Measurements from ENCODE around the gene SERPINH1. TPM values are rescaled to one million over a fixed set of nuclear protein-coding genes. Genes with fewer than 3 reads are reported as not detected.

Gene SERPINH1
- total RNA-seq, 4 donors from 2014 or later: 134 to 847 (median 280) TPM

DNA sequence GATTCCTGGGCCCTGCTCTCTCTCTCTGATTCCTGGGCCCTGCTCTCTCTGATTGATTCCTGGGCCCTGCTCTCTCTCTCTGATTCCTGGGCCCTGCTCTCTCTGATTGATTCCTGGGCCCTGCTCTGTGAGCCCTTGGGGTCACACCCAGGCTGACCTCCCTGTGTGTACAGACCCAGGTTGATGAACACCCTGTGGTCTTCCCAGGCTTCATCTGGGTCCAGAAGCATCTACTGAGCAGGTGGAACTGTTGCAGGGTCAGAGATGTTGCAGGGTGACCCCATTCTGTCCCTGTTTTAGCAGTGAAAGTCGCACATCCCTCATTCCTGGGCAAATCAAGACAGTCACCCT, 20.0 kb upstream of the SERPINH1 start:
- no peak for TF ChIP-seq POLR2A (IDR thresholded peaks at IDR 0.05)
- TF ChIP-seq, protein P1, sequence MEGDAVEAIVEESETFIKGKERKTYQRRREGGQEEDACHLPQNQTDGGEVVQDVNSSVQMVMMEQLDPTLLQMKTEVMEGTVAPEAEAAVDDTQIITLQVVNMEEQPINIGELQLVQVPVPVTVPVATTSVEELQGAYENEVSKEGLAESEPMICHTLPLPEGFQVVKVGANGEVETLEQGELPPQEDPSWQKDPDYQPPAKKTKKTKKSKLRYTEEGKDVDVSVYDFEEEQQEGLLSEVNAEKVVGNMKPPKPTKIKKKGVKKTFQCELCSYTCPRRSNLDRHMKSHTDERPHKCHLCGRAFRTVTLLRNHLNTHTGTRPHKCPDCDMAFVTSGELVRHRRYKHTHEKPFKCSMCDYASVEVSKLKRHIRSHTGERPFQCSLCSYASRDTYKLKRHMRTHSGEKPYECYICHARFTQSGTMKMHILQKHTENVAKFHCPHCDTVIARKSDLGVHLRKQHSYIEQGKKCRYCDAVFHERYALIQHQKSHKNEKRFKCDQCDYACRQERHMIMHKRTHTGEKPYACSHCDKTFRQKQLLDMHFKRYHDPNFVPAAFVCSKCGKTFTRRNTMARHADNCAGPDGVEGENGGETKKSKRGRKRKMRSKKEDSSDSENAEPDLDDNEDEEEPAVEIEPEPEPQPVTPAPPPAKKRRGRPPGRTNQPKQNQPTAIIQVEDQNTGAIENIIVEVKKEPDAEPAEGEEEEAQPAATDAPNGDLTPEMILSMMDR (IDR thresholded peaks at IDR 0.05): no peak
- H3K27ac ChIP-seq: no peak overlapping the region
- no peaks in the 10 kb centered on the region for H3K36me3 ChIP-seq
- no peaks in the 10 kb centered on the region for H3K9me3 ChIP-seq
- DNase-seq: no peak
- H3K4me3 ChIP-seq: no peak overlapping the region
- no peaks in the 10 kb centered on the region for H3K27me3 ChIP-seq
- H3K4me1 ChIP-seq: no peaks in the 10 kb centered on the region
- intact Hi-C loops (cut with DNase I; ENCODE audit: low total_unique reads): no loop called here

DNA sequence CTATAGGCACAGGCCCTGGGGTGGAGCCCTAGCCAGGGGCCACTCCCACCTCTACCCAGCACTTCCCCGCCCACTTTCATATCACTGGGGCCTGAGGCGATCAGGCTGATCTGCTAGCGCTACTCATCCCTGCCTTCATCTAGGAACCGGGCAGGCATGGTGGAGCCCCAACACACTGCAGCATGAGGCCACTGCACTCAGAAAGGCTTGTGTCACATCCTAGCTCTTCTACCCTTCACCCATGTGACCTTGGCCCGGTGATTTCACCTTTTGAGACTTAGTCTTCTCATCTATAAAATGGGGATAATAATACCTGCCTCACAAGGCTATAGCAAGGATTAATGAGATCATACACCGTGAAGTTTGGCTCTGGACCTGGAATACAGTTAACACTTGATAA, 18.2 kb upstream of the SERPINH1 start:
- no peak for DNase-seq
- no peaks in the 10 kb centered on the region for H3K27me3 ChIP-seq
- intact Hi-C loops (cut with DNase I; ENCODE audit: low total_unique reads): no loop called here
- H3K36me3 ChIP-seq: no peaks in the 10 kb centered on the region
- no peak overlapping the region for H3K27ac ChIP-seq
- H3K9me3 ChIP-seq: no peaks in the 10 kb centered on the region
- no peak overlapping the region for H3K4me3 ChIP-seq
- TF ChIP-seq, protein P1 (IDR thresholded peaks at IDR 0.05): no peak
- no peak for TF ChIP-seq POLR2A (IDR thresholded peaks at IDR 0.05)
- H3K4me1 ChIP-seq: peaks cover 0 to 4% of the 10 kb centered on the region in 2 donors

DNA sequence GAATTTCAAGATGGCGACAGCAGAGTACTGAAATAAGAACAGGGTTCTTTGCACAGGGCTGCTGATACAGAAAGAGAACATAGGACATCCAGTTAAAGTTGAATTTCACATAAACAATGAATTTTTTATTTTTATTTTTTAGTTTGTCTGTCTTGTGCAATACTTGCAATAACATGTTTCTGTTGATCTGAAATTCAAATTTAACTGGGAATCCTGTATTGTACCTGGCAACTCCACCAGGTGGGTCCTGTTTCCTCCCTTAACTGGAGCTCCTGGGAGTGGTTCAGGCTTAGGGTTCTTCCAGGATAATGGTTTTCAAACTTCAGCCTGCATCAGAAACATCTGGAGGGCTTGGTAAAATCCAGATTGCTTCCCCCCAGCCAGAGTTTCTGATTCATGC, 14.9 kb upstream of the SERPINH1 start:
- no peak for DNase-seq
- peaks cover 0 to 4% of the 10 kb centered on the region in 2 donors for H3K4me1 ChIP-seq
- H3K27ac ChIP-seq: no peak overlapping the region
- TF ChIP-seq POLR2A (IDR thresholded peaks at IDR 0.05): no peak
- TF ChIP-seq, protein P1 (IDR thresholded peaks at IDR 0.05): no peak
- intact Hi-C loops (cut with DNase I; ENCODE audit: low total_unique reads): loop anchor here (5.0 kb wide), 1 partner anchor 35 kb away; no protein-coding TSS in a partner anchor
- no peaks in the 10 kb centered on the region for H3K9me3 ChIP-seq
- no peak overlapping the region for H3K4me3 ChIP-seq
- no peaks in the 10 kb centered on the region for H3K36me3 ChIP-seq
- H3K27me3 ChIP-seq: no peaks in the 10 kb centered on the region

DNA sequence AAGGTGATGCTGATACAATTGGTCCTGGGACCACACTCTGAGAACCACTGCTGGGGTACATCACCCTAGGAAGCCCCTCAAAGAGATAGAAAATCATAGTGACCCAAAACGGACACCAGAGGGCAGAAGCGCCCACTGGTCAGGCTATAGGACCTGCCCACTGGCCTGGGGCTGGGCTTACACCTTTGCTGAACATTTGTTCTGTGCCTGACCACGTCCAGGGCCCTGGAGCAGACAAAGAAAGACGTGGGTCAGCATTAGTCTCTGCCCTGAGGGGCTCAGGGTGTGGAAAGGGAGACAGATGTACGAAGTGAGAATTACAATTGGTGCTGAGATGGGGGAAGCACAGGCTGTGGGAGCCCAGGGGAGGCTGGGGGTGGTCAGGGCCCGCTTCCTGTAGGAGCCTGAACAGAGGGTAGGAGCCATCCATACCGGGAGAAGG, 14.4 kb upstream of the SERPINH1 start:
- H3K4me3 ChIP-seq: no peak overlapping the region
- H3K36me3 ChIP-seq: no peaks in the 10 kb centered on the region
- no peaks in the 10 kb centered on the region for H3K27me3 ChIP-seq
- TF ChIP-seq, protein P1 (IDR thresholded peaks at IDR 0.05): peak; percentile 93 to 96 (median 94)
- peak in 1 of 2 donors; percentile 10 for TF ChIP-seq POLR2A (IDR thresholded peaks at IDR 0.05)
- DNase-seq: peak; percentile 76 to 85
- peak overlapping the region; percentile 34 to 70 for H3K27ac ChIP-seq
- H3K4me1 ChIP-seq: peaks cover 0 to 4% of the 10 kb centered on the region in 2 donors
- no peaks in the 10 kb centered on the region for H3K9me3 ChIP-seq
- intact Hi-C loops (cut with DNase I; ENCODE audit: low total_unique reads): loop anchor here (5.0 kb wide), 1 partner anchor 35 kb away; no protein-coding TSS in a partner anchor

DNA sequence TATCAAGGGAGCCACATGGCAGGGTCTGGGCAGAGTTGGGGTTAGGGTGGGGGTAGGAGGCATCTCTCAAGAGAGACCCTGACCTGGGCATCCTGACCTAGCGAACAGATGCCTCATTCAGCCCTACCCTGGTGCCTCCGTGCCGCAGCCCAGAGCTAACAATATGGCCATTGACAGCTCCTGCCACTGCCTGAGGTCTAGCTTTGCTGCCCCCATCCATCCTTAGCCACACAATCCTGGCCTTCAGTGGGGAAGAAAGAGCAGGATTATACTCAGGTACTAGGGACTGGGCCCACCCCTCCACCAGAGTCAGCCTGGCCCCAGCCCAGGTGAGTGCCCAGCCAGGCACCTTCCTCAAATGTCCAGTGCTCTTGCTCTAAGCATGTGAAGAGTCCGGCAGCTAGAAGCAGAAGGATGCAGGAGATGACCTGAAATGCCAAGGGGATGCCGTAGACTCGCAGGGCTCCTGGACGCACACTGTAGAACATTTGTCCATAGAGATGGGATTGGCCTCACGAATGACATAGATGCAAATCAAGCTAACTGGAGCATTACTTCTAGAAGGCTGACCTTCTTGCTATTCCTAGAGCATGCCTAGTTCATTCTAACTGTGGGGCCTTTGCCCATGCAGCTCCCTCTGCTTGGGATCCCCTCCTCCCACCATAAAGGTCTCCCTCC, 13.3 kb upstream of the SERPINH1 start:
- no peaks in the 10 kb centered on the region for H3K9me3 ChIP-seq
- no peaks in the 10 kb centered on the region for H3K36me3 ChIP-seq
- DNase-seq: no peak
- no peaks in the 10 kb centered on the region for H3K27me3 ChIP-seq
- no peak overlapping the region for H3K27ac ChIP-seq
- no peak overlapping the region for H3K4me3 ChIP-seq
- TF ChIP-seq, protein P1 (IDR thresholded peaks at IDR 0.05): no peak
- no peak for TF ChIP-seq POLR2A (IDR thresholded peaks at IDR 0.05)
- H3K4me1 ChIP-seq: peaks cover 0 to 9% of the 10 kb centered on the region in 2 donors
- intact Hi-C loops (cut with DNase I; ENCODE audit: low total_unique reads): loop anchor here (5.0 kb wide), 1 partner anchor 34 kb away; no protein-coding TSS in a partner anchor

Data from uterus (tissue), 4 donors.